PC-9 (cell line): ENCODE data around the gene PUS7L.

ENCODE experiments used
- EZH2 ChIP-seq: fragments of 200-600 bp; sonication (generic); IDR thresholded peaks from 2 replicates; pipeline ENCODE4 v1.8.0; 2017; ENCODE audit warnings: antibody characterized with exemption, low read depth
- TF ChIP-seq, protein P1 (sequence below): fragments of 200-600 bp; sonication (generic); conservative IDR thresholded peaks from 2 replicates; pipeline ENCODE4 v1.6.1; 2017; ENCODE audit warnings: mixed run types, antibody characterized with exemption, mild to moderate bottlenecking, moderate library complexity

DNA sequence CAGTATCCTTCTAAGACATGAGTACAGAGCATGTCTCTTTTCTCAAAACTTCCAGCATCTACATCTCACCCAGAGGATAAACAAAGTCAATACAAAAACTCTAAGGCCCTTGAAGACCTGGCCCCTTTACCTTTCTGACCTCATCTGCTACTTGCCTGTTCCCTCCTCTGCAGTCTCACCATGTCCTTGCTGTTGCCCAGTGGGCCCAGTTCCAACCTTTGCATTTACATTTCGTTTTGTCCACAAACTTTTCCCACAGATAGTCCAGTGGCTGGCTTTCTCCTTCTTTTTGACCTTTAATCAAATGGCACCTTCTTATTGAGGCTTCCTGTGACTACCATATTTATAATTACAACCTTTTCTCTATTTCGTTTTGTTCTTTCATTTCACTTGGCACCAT is 1.8 kb upstream of the PUS7L start:
- TF ChIP-seq, protein P1, sequence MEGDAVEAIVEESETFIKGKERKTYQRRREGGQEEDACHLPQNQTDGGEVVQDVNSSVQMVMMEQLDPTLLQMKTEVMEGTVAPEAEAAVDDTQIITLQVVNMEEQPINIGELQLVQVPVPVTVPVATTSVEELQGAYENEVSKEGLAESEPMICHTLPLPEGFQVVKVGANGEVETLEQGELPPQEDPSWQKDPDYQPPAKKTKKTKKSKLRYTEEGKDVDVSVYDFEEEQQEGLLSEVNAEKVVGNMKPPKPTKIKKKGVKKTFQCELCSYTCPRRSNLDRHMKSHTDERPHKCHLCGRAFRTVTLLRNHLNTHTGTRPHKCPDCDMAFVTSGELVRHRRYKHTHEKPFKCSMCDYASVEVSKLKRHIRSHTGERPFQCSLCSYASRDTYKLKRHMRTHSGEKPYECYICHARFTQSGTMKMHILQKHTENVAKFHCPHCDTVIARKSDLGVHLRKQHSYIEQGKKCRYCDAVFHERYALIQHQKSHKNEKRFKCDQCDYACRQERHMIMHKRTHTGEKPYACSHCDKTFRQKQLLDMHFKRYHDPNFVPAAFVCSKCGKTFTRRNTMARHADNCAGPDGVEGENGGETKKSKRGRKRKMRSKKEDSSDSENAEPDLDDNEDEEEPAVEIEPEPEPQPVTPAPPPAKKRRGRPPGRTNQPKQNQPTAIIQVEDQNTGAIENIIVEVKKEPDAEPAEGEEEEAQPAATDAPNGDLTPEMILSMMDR: no peak
- no peak for TF ChIP-seq EZH2
